ENCODE results near the gene DHRS7B. TPM values are rescaled to one million over a fixed set of nuclear protein-coding genes. Genes with fewer than 3 reads are reported as not detected.

The DHRS7B gene
- total RNA-seq, 1 donor from 2014 or later, result 8.3 TPM

GRCh38 chr17:21201298-21201595, 74.5 kb downstream of the DHRS7B start:
- H3K27ac Mint-ChIP-seq (ENCODE audit: unreplicated experiment), result peak overlapping the region; percentile 78
- peak overlapping the region; percentile 43 for H3K4me3 Mint-ChIP-seq (ENCODE audit: unreplicated experiment)
- peaks cover 38% of the 10 kb centered on the region for H3K4me1 Mint-ChIP-seq (ENCODE audit: low read depth, unreplicated experiment)
- H3K27me3 Mint-ChIP-seq (ENCODE audit: unreplicated experiment), result peaks cover 11% of the 10 kb centered on the region
- TF ChIP-seq, protein P1, sequence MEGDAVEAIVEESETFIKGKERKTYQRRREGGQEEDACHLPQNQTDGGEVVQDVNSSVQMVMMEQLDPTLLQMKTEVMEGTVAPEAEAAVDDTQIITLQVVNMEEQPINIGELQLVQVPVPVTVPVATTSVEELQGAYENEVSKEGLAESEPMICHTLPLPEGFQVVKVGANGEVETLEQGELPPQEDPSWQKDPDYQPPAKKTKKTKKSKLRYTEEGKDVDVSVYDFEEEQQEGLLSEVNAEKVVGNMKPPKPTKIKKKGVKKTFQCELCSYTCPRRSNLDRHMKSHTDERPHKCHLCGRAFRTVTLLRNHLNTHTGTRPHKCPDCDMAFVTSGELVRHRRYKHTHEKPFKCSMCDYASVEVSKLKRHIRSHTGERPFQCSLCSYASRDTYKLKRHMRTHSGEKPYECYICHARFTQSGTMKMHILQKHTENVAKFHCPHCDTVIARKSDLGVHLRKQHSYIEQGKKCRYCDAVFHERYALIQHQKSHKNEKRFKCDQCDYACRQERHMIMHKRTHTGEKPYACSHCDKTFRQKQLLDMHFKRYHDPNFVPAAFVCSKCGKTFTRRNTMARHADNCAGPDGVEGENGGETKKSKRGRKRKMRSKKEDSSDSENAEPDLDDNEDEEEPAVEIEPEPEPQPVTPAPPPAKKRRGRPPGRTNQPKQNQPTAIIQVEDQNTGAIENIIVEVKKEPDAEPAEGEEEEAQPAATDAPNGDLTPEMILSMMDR (IDR thresholded peaks at IDR 0.05; ENCODE audit: partially characterized antibody, unreplicated experiment), result no peak
- DNase-seq, result no peak
- peaks cover 14% of the 10 kb centered on the region for H3K9me3 Mint-ChIP-seq (ENCODE audit: unreplicated experiment)
- peaks cover 17% of the 10 kb centered on the region for H3K36me3 Mint-ChIP-seq (ENCODE audit: unreplicated experiment)

DNA sequence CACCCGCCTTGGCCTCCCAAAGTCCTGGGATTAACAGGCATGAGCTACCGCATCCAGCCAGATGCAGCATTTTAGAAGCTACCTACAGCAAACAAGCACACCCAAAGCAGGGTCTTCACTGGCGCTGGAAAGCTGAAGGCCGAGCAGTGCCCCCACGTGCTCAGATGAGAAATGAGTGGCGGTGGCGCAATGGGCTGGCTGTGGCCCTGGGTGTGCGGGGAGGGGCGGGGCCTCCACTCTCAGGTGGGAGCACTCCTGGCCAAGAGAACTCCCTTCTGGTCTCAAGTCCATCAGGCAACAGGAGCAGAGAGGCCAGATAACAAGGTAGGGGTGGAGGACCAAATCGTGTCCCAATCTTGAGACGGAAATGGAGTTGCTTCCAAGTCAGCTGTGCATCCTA, 75.1 kb downstream of the DHRS7B start:
- Mint-ChIP-seq H3K27me3 (ENCODE audit: unreplicated experiment) (peaks cover 11% of the 10 kb centered on the region), H3K27ac (ENCODE audit: unreplicated experiment) (no peak overlapping the region), H3K4me3 (ENCODE audit: unreplicated experiment) (no peak overlapping the region), H3K36me3 (ENCODE audit: unreplicated experiment) (peaks cover 14% of the 10 kb centered on the region), H3K4me1 (ENCODE audit: low read depth, unreplicated experiment) (peaks cover 38% of the 10 kb centered on the region), H3K9me3 (ENCODE audit: unreplicated experiment) (peaks cover 14% of the 10 kb centered on the region)
- DNase-seq, result no peak
- TF ChIP-seq, protein P1 (IDR thresholded peaks at IDR 0.05; ENCODE audit: partially characterized antibody, unreplicated experiment), result no peak

DNA sequence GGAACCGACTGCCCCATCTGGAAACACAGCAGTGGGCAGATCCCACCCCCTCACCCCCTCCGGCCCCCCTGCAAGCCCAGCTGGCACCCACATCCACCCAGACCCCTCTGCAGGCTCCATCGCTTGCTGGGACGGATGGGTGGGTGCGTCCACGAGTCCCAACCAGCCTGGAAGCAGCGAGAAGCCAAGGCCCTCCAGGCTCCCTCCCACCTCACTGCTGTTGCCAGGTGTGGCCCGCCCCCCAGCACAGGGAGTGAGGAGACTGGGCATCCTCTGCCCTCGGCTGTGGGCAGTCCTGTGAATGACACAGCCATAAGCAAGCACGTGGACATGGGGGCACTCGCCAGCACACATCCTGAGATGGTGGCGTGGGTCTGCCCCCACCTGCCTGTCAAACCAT, 75.7 kb downstream of the DHRS7B start:
- no peak for DNase-seq
- H3K27me3 Mint-ChIP-seq (ENCODE audit: unreplicated experiment), result peaks cover 11% of the 10 kb centered on the region
- peaks cover 38% of the 10 kb centered on the region for H3K4me1 Mint-ChIP-seq (ENCODE audit: low read depth, unreplicated experiment)
- H3K4me3 Mint-ChIP-seq (ENCODE audit: unreplicated experiment), result no peak overlapping the region
- H3K27ac Mint-ChIP-seq (ENCODE audit: unreplicated experiment), result no peak overlapping the region
- peaks cover 16% of the 10 kb centered on the region for H3K9me3 Mint-ChIP-seq (ENCODE audit: unreplicated experiment)
- H3K36me3 Mint-ChIP-seq (ENCODE audit: unreplicated experiment), result peaks cover 8% of the 10 kb centered on the region
- TF ChIP-seq, protein P1 (IDR thresholded peaks at IDR 0.05; ENCODE audit: partially characterized antibody, unreplicated experiment), result no peak

DNA sequence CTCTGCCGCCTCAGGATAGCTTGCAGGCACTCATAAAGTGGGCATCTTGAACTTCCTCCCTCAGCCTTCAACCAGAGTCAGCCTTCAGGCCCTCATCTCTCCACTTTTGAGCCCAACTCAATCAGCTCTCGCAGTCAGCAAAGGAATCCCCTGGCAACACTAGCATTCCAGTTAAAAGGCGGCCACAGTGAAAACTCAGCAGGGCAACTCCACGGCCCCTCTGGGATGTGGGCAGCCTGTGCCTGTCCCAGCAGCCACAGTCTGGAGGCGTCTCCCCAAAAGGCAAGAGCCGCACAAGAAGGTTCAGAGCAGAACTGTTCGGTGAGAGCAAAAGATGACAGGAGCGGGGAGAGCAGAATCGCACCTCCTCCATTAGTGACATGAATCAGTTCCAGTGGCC, 78.2 kb downstream of the DHRS7B start:
- DNase-seq, result no peak
- TF ChIP-seq, protein P1 (IDR thresholded peaks at IDR 0.05; ENCODE audit: partially characterized antibody, unreplicated experiment), result no peak
- Mint-ChIP-seq H3K4me1 (ENCODE audit: low read depth, unreplicated experiment) (peaks cover 31% of the 10 kb centered on the region), H3K4me3 (ENCODE audit: unreplicated experiment) (no peak overlapping the region), H3K27me3 (ENCODE audit: unreplicated experiment) (peaks cover 1% of the 10 kb centered on the region), H3K27ac (ENCODE audit: unreplicated experiment) (no peak overlapping the region), H3K9me3 (ENCODE audit: unreplicated experiment) (peaks cover 13% of the 10 kb centered on the region), H3K36me3 (ENCODE audit: unreplicated experiment) (no peaks in the 10 kb centered on the region)

- Mint-ChIP-seq H3K36me3 (ENCODE audit: unreplicated experiment) (no peaks in the 10 kb centered on the region), H3K27me3 (ENCODE audit: unreplicated experiment) (no peaks in the 10 kb centered on the region), H3K4me3 (ENCODE audit: unreplicated experiment) (no peak overlapping the region), H3K27ac (ENCODE audit: unreplicated experiment) (no peak overlapping the region), H3K9me3 (ENCODE audit: unreplicated experiment) (peaks cover 7% of the 10 kb centered on the region), H3K4me1 (ENCODE audit: low read depth, unreplicated experiment) (peaks cover 46% of the 10 kb centered on the region)
- TF ChIP-seq, protein P1 (IDR thresholded peaks at IDR 0.05; ENCODE audit: partially characterized antibody, unreplicated experiment), result no peak
- DNase-seq, result no peak
These were observed 81.6 kb downstream of the DHRS7B start for GRCh38 chr17:21208352-21208751.

Measured in glutamatergic neuron (in vitro differentiated cells).